KMS-11 (cell line): ENCODE data around the gene ACVR1B.
A peak's percentile ranks its signal among the peaks of the same experiment; 100 is the strongest.

Experiments
- H2AFZ ChIP-seq: fragments of 200-600 bp; sonication (generic); 2 replicates; pipeline ENCODE4 v1.6.1; 2016; ENCODE audit warnings: antibody characterized with exemption, mixed run types, low read depth
- H3K27ac ChIP-seq: fragments of 200-600 bp; sonication (generic); 2 replicates; pipeline ENCODE4 v1.6.1; 2016; ENCODE audit warnings: mild to moderate bottlenecking, mixed run types
- H3K27me3 ChIP-seq: fragments of 200-600 bp; sonication (generic); 2 replicates; pipeline ENCODE4 v1.6.1; 2017; ENCODE audit warnings: mild to moderate bottlenecking, low read depth, mixed run types, moderate library complexity; ENCODE audit not compliant: insufficient read depth
- H3K36me3 ChIP-seq: fragments of 200-600 bp; sonication (generic); 2 replicates; pipeline ENCODE4 v1.6.1; 2017; ENCODE audit warnings: mild to moderate bottlenecking, mixed run types; ENCODE audit not compliant: insufficient read depth
- H3K4me1 ChIP-seq: fragments of 200-600 bp; sonication (generic); 2 replicates; pipeline ENCODE4 v1.6.1; 2016; ENCODE audit warnings: mild to moderate bottlenecking, low read depth, mixed run types; ENCODE audit not compliant: poor library complexity, severe bottlenecking
- H3K4me2 ChIP-seq: fragments of 200-600 bp; sonication (generic); 2 replicates; pipeline ENCODE4 v1.7.0; 2016; ENCODE audit warnings: mild to moderate bottlenecking, mixed run types
- H3K4me3 ChIP-seq: fragments of 200-600 bp; sonication (generic); IDR thresholded peaks from 2 replicates; pipeline ENCODE4 v1.6.1; 2017; ENCODE audit warnings: low read depth, low read length, mixed read lengths; ENCODE audit not compliant: insufficient read depth
- H3K79me2 ChIP-seq: fragments of 200-600 bp; sonication (generic); 2 replicates; pipeline ENCODE4 v1.6.1; 2016; ENCODE audit warnings: low read depth, mixed run types; ENCODE audit not compliant: insufficient read depth
- H3K9ac ChIP-seq: fragments of 200-600 bp; sonication (generic); 2 replicates; pipeline ENCODE4 v1.6.1; 2016; ENCODE audit warnings: mild to moderate bottlenecking, mixed run types
- H4K20me1 ChIP-seq: fragments of 200-600 bp; sonication (generic); 2 replicates; pipeline ENCODE4 v1.6.1; 2016; ENCODE audit warnings: mild to moderate bottlenecking, mixed run types; ENCODE audit not compliant: insufficient read depth
- TF ChIP-seq, protein P1 (sequence below): fragments of 200-600 bp; sonication (generic); conservative IDR thresholded peaks from 2 replicates; pipeline ENCODE4 v1.6.1; 2017; ENCODE audit warnings: low read depth, mild to moderate bottlenecking, antibody characterized with exemption, low read length, moderate library complexity, mixed read lengths

ACVR1B gene

DNA sequence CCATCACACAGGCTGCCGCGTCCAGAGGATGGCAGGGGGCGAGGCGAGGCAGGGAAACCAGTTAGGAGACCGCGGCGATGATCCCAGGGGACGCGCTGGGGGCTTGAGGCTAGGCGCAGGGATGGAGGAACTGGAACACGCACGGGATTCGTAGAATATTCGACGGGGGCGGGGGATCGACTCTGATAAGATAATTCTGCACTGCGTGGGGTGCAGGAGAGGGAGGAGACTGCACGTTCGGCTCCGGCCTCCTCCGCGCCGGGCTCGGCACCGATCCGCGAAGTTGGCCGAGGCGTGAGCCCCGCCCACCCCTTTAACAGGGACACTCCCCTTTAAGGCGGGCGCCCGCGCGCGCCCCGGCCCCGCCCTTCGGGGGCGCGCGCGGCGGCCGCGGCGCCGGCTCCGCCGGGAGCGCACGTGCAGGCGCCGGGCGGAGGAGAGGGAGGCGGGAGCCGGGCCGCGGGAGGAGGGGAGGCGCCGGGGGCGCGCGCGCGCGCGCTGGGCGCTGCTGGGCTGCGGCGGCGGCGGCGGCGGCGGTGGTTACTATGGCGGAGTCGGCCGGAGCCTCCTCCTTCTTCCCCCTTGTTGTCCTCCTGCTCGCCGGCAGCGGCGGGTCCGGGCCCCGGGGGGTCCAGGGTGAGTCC, at the start of gene ACVR1B:
Gene ACVR1B (plus strand): TSS at position 501 of the 644 bp plus-strand sequence. CDS start 45 bp downstream, at position 546.
- Histone ChIP-seq H3K4me1 (peaks cover 37% of the 10 kb centered on the region), H3K4me3 (peak within 1 kb of the TSS; percentile 59), H3K79me2 (peaks cover 8% of the 10 kb centered on the region; the same call in 1 of the 2 replicates), H3K9ac (peak within 1 kb of the TSS; percentile 84), H3K27me3 (no peaks in the 10 kb centered on the region; the same call in 1 of the 2 replicates), H3K36me3 (no peaks in the 10 kb centered on the region), H4K20me1 (no peaks in the 10 kb centered on the region), H2AFZ (peak within 1 kb of the TSS; percentile 91), H3K27ac (no peak within 1 kb of the TSS), H3K4me2 (peak within 1 kb of the TSS; percentile 92)
- TF ChIP-seq, protein P1, sequence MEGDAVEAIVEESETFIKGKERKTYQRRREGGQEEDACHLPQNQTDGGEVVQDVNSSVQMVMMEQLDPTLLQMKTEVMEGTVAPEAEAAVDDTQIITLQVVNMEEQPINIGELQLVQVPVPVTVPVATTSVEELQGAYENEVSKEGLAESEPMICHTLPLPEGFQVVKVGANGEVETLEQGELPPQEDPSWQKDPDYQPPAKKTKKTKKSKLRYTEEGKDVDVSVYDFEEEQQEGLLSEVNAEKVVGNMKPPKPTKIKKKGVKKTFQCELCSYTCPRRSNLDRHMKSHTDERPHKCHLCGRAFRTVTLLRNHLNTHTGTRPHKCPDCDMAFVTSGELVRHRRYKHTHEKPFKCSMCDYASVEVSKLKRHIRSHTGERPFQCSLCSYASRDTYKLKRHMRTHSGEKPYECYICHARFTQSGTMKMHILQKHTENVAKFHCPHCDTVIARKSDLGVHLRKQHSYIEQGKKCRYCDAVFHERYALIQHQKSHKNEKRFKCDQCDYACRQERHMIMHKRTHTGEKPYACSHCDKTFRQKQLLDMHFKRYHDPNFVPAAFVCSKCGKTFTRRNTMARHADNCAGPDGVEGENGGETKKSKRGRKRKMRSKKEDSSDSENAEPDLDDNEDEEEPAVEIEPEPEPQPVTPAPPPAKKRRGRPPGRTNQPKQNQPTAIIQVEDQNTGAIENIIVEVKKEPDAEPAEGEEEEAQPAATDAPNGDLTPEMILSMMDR, result no peak

DNA sequence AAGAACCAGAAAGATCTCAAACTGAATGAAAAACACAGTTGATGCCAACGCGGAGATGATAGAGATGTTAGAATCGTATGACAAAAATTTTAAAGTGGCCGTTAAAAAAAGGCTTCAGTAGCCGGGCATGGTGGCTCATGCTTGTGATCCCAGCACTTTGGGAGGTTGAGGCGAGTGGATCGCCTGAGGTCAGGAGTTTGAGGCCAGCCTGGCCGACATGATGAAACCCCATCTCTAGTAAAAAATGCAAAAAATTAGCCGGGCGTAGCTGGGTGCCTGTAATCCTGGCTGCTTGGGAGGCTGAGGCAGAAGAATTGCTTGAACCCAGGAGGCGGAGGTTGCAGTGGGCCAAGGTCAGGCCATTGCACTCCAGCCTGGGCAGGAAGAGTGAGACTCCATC, 49.6 kb upstream of the ACVR1B start:
- no peak overlapping the region for H3K4me3 ChIP-seq
- H3K4me2 ChIP-seq, result no peak overlapping the region
- no peaks in the 10 kb centered on the region for H3K4me1 ChIP-seq
- H3K9ac ChIP-seq, result no peak overlapping the region
- no peaks in the 10 kb centered on the region for H3K36me3 ChIP-seq
- TF ChIP-seq, protein P1, result no peak
- no peaks in the 10 kb centered on the region for H3K27me3 ChIP-seq
- H4K20me1 ChIP-seq, result no peaks in the 10 kb centered on the region
- no peak overlapping the region for H2AFZ ChIP-seq
- H3K27ac ChIP-seq, result no peak overlapping the region
- H3K79me2 ChIP-seq, result no peaks in the 10 kb centered on the region

DNA sequence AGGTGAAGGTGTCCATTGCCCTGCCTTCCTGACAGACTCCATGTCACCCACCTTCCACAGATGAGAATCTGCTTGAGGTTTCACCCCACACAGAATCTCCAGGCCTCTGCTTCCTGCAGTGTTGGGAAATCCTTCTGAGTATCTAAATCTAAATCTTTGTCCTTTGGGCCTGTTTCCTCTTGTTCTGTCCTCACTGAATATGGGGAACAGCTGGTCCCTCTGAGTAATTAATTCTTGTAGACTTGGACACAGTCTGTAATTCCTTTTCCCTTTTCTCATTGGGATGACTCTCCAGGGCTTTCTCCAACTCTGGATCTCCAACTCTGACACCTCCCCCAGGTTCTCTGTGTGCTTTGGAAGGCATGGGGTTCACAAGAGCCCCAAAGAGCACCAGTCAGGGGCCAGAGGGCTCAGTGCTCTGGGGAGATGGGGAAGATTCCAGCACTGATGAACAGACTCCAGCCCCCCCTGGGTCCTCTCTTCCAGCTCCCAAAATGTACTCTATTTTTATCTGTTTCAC, 46.5 kb upstream of the ACVR1B start:
- Histone ChIP-seq H3K9ac (no peak overlapping the region), H3K79me2 (no peaks in the 10 kb centered on the region), H3K4me2 (no peak overlapping the region), H3K27me3 (no peaks in the 10 kb centered on the region), H3K4me1 (no peaks in the 10 kb centered on the region), H4K20me1 (no peaks in the 10 kb centered on the region), H3K4me3 (no peak overlapping the region), H3K36me3 (no peaks in the 10 kb centered on the region), H3K27ac (no peak overlapping the region), H2AFZ (no peak overlapping the region)
- TF ChIP-seq, protein P1, result no peak

DNA sequence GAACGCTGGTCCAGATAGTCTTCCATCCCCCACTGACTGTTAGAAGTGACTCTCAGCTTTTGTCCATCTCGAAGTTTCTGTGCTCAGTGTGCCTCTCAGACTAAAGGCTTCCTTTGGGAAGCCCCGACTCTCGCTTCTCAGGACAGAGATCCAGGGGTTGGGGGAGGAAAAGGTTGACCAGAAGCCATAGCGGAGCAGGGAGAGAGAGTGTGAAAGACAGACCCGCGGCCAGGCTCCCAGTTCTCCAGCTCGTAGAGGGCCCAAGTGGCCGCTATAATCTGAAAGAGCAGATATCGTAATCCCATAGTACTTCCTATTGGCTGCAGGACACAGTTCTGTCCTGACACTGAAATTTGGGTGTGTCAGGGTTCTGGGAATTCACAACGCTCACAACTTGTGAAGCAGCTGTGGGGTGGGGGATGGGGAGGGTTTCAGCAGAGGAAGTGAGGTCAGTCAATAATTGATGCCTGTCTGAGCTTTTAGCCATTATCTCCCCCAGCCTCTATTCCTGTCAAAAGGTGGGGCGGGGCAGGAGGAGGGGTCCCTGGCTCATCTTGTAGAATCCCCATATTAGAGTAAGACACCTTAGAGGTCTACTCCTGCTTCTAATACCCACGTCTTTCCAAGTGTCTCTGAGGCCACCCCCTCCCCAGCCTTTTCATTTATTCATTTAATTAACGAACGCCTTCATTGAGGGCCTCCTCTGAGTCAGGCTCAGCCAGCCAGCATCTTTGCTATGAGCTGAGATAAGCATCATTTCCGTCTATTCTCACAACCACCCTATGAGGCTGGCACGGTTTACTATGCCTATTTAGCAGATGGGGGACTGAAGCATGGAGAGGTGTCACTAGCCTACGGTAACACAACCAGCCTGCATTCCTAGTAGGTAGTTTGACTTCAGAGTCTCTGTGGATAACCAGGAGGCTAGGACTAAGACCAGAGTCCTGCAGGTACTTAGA, 45.7 kb upstream of the ACVR1B start:
- H4K20me1 ChIP-seq, result no peaks in the 10 kb centered on the region
- H3K27me3 ChIP-seq, result no peaks in the 10 kb centered on the region
- TF ChIP-seq, protein P1, result no peak
- no peaks in the 10 kb centered on the region for H3K79me2 ChIP-seq
- H3K27ac ChIP-seq, result no peak overlapping the region
- H3K36me3 ChIP-seq, result no peaks in the 10 kb centered on the region
- no peak overlapping the region for H3K9ac ChIP-seq
- H3K4me3 ChIP-seq, result no peak overlapping the region
- no peak overlapping the region for H3K4me2 ChIP-seq
- no peak overlapping the region for H2AFZ ChIP-seq
- no peaks in the 10 kb centered on the region for H3K4me1 ChIP-seq
